ENCODE data around the gene NKD1.
"Not testable (repeated sequence)": the region's sequence is repeated elsewhere in the genome, so short reads cannot be mapped to it uniquely, and the experiment has no call there.

The NKD1 gene

DNA sequence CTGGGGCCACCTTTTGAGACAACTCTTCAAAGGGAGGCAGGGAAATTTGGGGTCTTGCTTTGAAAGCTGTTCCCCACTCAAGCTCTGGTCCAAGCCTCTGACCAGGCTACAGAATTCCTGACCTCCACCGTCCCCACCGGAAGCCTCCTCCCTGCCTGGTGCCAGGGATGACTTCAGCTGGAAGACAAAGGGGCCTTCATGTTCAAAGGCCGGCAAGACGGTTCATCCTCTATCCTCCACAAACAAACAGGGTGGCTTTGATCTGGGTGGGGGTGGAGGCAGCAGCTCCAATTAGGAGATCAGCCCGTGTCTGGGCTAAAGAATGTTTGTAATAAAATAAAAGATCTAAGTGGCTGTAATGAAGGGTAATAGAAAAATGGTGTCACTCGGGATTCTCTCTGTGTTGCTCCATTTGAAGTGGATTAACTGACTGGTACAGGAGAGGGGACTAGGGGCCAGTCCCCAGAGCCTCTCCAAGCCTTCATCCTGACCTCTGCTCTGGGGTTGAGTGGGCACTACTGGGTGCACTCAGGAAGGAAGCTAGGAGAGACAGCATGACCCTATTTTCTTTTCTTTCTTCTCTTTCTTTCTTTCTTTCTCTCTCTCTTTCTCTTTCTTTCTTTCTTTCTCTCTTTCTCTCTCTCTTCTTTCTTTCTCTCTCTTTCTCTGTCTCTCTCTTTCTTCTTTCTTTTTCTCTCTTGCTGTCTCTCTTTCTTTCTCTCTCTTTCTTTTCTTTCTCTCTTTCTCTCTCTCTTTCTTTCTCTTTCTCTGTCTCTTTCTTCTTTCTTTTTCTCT is 27.5 kb upstream of the NKD1 start:
- no peak for DNase-seq

DNA sequence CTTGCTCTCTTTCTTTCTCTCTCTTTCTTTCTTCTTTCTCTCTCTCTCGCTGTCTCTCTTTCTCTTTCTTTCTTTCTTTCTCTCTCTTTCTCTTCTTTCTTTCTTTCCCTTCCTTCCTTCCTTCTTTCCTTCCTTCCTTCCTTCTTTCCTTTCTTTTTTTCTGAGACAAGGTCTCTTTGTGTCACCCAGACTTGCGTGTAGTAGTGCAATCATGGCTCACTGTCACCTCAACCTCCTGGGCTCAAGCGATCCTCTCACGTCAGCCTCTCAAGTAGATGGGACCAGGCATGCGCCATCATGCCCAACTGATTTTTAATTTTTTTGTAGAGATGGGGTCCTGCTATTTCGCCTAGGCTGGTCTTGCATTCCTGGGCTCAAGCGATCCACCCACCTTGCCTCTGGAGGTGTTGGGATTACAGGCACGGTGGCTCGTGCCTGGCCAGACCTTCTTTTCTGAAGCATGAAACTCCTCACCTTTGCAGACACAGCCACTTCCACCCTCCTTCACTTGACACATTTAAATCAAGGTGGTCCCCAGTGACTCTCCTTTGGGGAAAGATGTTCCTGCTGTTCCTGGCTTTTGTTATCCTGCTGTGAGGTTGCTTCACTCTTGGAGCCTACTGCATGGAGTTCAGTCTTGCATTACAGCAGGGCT is 26.8 kb upstream of the NKD1 start:
- no peak for DNase-seq

DNA sequence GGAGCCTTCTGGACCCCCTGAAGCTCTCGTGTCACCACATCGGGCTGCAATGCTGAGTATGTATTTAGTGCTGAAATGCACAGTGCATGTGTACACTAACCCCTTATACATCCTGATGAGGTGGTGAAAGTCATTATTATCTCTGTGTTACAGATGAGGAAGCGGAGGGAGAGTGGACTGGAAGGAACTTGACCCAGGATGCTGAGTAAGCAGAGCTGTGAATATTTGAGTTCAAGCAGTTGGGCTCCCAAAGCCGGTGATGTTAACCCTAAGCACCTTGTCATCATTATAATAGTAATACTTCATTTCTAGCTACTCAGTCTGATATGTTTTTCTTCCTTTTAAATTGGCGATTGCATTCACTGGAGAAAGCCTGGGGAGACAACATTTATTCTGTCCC is 25.9 kb upstream of the NKD1 start:
- no peak for DNase-seq

DNA sequence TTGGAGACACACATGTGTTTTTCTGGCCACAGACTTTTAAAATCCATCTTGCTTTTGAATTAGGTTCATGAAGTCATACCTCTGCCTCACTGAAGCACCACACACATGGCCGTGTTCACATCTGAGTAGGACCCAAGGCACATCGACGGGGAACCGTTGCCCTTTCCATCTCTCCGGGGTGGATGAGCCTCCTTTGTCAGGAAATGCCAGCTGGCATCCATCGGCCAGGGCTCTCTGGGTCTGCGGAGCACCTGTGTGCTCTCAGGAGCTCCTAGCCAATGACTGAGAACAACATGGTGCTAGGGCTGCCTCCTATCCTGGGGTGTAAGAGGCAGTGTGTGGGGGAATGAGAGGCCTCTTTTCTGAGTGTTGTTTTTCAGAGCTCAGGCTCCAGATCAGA is 24.5 kb upstream of the NKD1 start:
- DNase-seq: no peak

DNA sequence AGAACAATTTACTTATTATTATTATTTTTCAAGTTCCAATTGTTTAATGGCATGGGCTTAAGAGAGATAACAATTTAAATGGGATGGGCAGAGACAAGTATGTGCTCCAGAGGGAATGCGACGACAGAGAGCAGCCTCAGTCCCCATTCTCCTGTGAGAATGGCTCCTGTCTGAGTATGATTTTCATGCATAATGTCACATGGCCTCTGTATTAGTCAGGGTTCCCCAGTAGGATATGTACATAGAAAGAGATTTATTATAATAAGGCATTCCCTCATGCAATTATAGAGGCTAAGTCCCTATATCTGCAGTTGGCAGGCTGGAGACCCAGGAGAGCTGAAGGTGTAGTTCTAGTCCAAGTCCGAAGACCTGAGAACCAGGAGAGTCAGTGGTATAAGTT is 22.9 kb upstream of the NKD1 start:
- no peak for DNase-seq

DNA sequence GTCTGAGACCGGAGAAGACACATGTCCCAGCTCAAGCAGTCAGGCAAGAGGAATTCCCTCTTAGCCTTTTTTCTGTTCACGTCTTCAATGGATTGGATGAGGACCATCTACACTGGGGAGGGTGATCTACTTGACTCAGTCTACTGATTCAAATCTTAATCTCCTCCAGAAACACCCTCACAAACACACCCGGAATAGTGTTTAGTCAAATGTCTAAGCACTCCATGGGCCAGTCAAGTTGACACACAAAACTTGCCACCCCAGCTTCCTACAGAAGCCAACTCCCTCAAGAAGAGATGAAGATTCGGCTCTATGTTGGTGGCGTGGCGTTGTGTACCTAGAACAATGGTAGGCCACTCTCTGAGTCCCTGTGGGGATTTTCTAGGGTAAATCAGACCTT is 22.5 kb upstream of the NKD1 start:
- no peak for DNase-seq

DNA sequence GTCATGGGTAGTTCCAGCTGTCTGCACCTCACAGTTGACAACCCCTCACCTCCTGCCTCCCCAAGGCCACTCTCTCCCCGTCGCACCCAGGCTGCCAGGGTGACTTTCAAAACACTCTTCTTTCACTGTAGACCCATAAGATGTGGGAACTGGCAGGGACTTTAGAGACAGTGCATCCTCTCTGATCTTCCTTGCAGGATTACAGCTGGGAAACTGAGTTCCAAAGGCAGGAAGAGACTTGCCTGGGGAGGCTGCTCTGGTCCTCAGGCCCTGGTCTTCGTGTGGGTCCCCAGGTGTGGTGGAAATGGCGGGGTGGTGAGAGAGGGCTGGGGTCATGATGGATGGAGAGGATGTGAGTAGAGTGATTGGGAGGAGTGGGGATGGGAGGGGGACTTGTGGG is 21.9 kb upstream of the NKD1 start:
- no peak for DNase-seq

DNA sequence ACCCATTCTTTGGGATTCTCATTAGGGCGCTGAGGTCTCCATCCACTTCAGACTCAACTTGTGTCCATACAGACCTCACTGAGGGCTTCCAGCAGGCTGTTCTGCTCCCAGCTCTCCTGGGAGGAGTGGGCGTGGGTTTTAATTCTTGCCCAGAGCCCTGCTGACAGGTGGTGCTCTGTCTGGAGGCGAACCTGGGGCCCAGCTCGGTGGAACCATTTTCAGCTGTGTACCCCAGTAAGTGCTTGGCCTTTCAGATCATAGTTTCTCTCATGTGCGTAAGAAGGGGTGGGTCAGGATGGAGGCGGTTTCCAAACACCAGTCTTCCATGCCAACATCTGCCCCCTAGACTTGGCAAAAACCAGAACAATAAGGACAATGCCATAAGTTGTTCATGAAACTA is 21.4 kb upstream of the NKD1 start:
- DNase-seq: no peak

DNA sequence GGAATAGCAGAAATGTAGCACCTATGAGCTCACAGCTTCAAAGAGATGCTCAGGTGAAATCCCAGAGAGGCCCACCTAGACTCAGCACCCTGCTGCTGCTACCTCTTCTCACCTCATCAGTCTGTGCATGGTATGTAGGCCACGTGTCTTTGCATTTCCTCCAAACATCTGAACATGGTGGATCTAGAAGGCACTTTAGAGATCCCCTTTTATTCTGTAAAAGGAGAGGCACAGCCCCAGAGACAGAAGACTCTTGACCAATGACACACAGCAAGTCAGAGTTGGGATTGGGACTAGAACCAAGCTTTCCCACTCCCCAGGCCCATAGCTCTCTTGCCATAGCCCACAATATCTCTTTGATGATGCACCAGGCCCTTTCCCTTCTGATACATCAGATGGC is 19.4 kb upstream of the NKD1 start:
- DNase-seq: no peak

DNA sequence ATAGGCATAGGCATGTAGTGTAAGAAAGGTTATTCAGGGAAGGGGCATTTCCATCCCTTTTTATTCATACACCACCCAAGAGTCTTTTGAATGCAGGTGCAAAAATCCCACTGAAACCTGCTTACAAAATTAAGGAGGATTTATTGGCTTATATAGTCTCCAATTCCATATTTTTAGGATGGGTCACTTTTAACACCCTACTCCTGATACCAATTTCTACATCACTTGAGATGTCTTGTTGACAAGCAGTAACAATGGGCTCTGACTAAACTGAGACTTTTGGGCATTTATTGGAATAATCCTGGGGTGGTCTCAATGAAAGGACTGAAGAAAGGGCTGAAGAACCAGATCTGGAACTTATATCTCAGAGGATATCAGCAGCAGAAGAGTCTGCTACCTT is 18.9 kb upstream of the NKD1 start:
- no peak for DNase-seq

DNA sequence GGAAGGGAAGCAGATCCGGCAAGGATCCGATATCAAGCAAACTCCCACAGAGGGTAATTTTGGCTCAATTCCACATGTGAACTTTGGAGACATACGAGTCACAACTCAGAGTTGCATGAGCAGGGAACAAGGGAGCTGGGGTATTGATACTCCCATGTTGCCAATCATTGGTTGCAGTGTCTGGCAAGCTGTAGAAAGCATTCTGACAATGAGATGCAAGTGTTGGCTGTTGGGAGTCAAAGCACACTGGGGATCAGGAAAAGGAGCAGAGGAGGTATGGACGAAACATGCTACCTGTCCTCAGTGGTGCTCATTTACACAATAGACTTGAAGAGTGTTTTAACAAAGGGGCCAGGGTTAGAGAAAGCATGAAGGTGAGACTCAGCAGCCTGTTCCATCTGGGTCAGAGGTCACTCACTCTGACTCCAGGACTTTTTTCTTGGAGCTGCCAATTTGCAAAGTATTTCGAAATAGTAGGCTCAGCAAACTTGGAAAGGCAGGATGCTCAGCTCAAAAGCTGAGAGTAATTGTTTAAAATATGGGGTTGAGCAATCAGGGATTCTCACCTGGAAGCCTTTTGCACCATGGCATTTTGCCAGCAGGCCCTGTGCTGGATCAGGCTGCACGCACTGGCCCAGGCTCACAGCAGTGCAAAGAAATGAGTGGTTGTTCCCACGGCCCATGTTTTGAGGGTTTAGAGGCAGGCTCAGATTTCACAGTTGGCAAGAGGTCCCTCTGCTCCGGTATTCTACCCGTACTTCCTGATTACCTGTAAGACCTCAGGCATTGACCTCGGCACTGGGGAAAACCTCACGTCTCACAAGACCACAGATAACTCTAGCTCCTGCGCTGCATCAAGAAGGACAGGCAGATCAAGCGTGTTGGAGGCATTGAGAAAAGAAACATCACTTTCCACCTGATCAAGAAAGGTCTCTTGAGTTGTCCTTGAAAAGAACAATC is 17.6 kb upstream of the NKD1 start:
- no peak for DNase-seq

DNA sequence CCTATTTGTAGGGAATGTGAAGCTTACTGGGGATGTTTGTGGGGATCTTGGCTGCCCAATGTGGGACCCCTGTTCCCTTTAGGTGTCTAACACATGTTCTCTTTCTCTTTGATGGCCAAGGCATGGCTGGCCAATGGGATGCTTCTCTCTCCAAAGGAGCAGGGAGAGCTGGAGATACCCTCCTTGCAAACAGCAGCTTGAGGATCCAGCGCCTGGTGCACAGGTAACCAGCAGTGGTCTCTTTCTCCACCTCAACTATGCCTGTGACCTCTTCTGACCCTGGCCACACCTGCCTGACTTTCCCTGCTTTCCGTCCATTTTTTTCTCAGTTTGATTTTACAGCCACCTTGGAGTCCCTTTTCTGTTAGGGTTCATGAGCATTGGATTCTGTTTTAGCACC is 16.8 kb upstream of the NKD1 start:
- no peak for DNase-seq

DNA sequence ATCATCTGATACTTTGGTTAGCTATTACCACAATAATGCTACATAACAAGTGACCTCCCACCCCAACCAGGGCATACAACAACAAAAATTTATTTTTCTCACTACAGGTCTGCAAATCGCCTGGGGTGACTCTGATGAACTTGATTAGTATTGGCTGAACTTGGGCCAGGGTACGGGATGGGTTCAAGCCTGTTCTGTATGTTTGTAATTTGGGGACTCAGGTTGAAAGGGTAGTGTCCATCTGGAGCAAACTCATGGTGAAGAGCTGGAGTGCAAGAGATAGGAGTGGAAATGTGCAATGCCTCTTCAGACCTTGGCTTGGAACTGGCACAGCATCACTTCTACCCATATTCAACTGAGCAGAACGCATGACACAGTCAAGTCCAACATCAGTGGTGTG is 16.3 kb upstream of the NKD1 start:
- no peak for DNase-seq

DNA sequence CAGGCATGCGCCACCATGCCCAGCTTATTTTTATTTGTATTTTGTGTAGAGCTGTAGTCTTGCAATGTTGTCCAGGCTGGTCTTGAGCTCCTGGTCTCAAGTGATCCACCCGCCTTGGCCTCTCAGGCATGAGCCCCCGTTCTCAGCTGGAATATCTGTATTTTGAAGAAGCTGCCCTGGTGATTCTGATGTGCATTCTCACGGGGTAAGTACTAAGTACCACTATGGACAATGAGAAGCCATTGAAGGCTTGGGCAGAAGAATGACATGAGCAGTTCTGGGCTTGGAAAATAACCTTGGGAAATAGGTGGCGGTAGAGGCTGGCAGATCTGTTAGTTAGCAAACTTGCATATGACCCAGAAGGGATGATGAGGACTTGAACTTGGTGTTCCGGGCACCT is 15.6 kb upstream of the NKD1 start:
- DNase-seq: no peak

DNA sequence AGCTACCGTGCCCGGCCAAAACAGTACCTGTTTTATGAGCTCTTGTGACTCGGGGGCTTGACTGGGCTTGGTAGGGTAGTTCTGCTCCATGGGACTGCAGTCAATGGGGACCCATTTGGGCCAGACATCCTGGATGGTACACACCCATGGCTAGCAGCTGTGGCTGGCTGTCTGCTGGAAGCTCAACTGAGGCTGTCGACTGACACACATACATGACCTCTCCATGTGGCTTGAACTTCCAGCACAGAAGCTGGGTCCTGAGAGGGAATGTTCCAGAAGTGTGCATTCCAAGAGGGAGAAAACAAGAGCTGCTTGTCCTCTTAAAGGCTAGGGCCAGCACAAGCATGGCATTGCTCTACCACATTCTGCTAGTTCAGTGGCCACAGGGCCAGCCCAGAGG is 14.9 kb upstream of the NKD1 start:
- DNase-seq: no peak

DNA sequence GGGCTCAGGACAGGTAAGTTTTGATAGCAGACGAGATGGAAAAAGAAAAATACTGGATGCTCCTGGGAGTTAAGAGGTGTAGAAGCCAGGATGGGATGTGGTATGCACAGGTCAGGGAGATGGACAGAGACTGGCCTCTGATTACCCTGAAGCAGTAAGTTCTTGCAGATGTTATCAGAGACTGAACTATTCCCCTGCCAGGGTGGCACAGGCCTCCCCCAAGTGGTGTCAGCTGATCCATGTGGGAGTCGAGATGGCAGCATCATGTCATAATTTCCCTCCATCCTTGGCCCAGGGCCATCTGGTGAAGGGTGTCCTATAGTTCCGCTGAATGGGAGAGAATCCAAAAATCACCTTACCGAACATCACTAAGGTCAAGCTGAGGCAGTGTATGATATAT is 14.1 kb upstream of the NKD1 start:
- DNase-seq: no peak

DNA sequence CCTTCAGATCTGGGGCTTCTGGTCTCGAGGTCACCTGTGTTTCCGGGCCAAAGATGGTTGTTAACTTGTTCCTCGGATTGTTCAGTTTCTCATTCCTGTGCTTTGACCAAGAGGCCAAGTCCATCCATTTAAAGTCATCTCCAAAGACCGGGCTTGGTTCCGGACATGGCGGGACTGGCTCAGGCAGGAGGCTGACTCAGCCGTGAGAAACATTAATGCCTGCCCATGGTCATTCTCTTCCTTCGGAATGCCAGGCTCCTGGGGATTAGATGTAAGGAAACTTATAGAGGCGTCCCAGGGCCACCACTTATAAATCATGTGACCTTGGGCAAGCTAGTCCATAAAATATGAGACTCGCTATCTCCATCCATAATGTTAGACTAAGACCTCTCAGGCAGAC is 13.6 kb upstream of the NKD1 start:
- DNase-seq: no peak

DNA sequence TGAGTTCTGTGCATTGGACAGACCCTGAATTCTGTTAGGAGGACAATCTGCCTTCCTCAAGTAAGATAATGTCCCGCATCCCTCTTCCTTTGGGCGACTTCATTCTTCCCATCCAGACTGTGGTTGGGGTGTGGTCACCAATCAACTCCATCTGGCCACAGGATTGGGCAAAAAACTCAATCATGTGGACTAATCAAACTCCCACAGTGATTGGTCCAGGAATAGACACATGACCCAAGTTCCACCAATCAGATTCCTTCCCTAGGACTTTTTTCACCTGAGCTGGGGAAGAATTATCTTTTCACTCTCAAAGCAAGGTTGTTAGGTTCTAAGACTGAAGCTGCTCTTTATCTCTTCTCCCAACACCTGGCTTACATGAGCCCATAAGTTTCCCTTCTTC is 13.2 kb upstream of the NKD1 start:
- no peak for DNase-seq

DNA sequence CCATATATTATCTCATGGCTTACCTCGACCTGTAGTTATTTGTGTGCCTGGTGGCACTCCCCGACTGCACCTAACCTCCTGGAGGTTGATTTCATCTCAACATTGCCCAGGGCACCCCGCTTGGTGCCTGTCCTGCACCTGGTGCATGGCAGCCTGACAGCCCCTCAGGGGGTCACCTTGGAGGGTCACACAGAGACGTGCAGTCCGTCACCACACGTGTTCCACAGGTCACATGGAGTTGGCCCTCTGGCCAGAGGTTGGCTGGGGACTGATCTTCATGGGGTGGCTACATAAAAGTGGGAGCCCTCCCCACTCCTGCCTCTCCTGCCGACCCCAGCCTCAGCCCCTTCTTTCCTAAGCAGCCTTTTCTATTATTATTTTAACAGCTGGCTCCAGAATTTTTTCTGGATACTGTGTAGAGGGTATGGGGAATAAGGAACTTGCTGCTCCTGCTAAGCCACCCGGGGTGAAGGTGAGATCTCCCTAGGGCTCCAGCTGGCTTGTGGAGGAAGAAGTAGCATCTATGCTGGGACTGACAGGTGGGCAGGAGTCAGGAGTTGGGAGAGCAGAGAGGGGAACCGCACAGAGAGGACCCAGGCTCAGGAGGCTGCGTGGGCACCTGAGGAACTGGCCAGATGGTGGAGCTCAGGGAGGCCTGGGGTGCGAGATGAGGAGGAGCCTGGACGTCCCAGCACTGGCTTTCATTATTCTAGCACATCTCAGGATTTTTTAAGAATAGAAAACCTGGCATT is 12.5 kb upstream of the NKD1 start:
- DNase-seq: no peak

DNA sequence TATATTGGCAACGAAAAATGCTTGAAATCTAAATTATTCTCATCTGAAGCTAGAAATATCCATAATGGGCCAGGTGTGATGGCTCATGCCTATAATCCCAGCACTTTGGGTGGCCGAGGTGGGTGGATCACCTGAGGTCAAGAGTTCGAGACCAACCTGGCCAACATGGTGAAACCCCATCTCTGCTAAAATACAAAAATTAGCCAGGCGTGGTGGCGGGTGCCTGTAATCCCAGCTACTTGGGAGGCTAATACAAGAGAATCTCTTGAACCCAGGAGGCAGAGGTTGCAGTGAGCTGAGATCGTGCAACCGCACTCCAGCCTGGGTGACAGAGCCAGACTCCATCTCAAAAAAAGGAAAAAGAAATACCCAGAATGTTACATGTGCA is 11.9 kb upstream of the NKD1 start:
- not testable (repeated sequence) for DNase-seq

DNA sequence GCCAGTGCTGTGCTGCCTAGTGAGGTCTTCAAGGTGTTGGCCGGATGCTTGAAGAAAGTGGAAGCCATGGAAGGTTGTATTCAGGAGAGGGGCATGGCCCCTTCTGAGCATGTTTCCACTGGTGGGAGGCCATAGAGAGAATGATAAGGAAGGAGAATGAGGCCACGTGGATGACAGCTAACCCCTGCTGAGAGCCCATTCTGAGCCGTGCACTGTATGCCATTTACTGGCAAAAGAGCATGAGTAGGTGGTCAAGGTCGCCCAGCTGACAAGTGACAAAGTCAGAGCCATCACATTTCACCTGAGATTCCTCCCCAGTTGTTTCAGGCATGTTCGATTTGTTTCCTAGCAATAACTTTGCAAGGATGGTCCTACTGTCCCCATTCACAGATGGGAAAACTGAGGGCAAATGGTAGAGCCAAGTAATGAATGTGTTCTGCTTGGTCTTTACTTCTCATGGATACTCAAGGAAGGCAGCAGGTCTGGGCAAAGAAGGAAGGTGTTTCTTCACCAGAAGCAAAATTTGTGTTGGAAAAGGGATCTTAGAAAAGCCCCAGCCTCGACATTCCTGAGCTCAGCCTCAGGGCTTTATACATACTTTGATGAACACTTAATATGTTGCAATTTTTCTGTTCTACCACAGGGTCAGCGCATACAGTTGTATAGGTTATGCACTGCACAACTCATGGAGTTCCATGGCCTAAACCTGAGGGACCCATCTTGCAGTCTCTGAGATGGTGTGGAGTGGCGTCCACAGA is 10.5 kb upstream of the NKD1 start:
- no peak for DNase-seq

DNA sequence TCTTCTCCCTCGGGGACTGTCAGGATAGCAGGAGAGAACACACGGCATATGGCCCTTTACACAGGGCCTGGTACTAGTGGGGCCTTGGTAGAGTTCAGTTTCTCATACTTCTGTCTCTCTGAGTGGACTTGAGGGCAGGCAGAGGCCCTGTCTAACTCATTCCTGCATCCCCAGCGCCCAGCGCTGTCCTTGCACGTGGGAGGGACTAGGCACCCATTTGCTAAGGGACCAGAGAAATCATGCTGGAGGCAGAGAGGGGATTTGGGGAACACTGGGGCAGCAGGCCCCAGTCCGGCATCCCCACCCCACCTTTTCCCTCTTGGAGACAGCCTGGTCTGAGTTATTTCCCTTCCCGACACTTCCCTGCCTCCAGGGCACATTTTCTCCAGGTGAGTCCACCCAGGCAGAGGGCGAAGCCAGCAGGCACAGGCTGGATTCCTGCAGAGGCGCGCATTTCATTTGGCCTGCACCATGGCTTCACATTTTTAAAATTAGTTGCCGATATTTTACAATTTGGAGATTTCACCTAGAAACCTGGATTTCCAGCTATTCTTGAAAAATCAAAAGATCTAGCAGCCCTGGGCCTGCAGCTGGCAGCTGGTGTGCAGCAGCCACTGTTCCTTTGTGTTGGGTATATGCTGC is 9.7 kb upstream of the NKD1 start:
- DNase-seq: no peak

Data from cortex of kidney (tissue), 1 donor.